Measurements from ENCODE around the gene GK2. TPM values are rescaled to one million over a fixed set of nuclear protein-coding genes. Genes with fewer than 3 reads are reported as not detected.

GK2 gene
- total RNA-seq, 2 donors from 2014 or later: not detected

GRCh38 chr4:79396794-79397193 is 11.2 kb downstream of the GK2 start:
- Histone ChIP-seq H3K9me3 (no peaks in the 10 kb centered on the region), H3K27ac (no peak overlapping the region), H3K4me1 (no peaks in the 10 kb centered on the region), H3K4me3 (no peak overlapping the region), H3K36me3 (replicated peaks in 1 of 2; ENCODE audit: insufficient read depth in 1 of 2, low read depth in 2 of 2) (no peaks in the 10 kb centered on the region), H3K27me3 (no peaks in the 10 kb centered on the region)
- ATAC-seq: no peak
- intact Hi-C loops (cut with DNase I): no loop called here
- TF ChIP-seq CTCF (IDR thresholded peaks at IDR 0.05): no peak
- TF ChIP-seq POLR2A (IDR thresholded peaks at IDR 0.05): no peak
- DNase-seq: no peak

- H3K9me3 ChIP-seq: no peaks in the 10 kb centered on the region
- intact Hi-C loops (cut with DNase I): no loop called here
- DNase-seq (no peak), ATAC-seq (no peak)
- TF ChIP-seq POLR2A (IDR thresholded peaks at IDR 0.05): no peak
- no peak for TF ChIP-seq CTCF (IDR thresholded peaks at IDR 0.05)
- H3K27ac ChIP-seq: no peak overlapping the region
- 72 to 77% methylated on average over 2 of the region's 2 CpGs for WGBS, 2 donors
- no peak overlapping the region for H3K4me3 ChIP-seq
- no peaks in the 10 kb centered on the region for H3K27me3 ChIP-seq
- H3K4me1 ChIP-seq: no peaks in the 10 kb centered on the region
- H3K36me3 ChIP-seq (replicated peaks in 1 of 2; ENCODE audit: insufficient read depth in 1 of 2, low read depth in 2 of 2): no peaks in the 10 kb centered on the region
These were observed 12.2 kb downstream of the GK2 start for GRCh38 chr4:79395841-79396240.

GRCh38 chr4:79390890-79391289 is 17.1 kb downstream of the GK2 start:
- Histone ChIP-seq H3K9me3 (no peaks in the 10 kb centered on the region), H3K27me3 (no peaks in the 10 kb centered on the region), H3K4me1 (no peaks in the 10 kb centered on the region), H3K36me3 (replicated peaks in 1 of 2; ENCODE audit: insufficient read depth in 1 of 2, low read depth in 2 of 2) (no peaks in the 10 kb centered on the region), H3K27ac (no peak overlapping the region), H3K4me3 (no peak overlapping the region)
- no peak for TF ChIP-seq CTCF (IDR thresholded peaks at IDR 0.05)
- no peak for TF ChIP-seq POLR2A (IDR thresholded peaks at IDR 0.05)
- ATAC-seq: no peak
- DNase-seq: no peak
- intact Hi-C loops (cut with DNase I): no loop called here
- 63 to 64% methylated on average over 3 of the region's 3 CpGs for WGBS, 2 donors

GRCh38 chr4:79385641-79386040 is 22.4 kb downstream of the GK2 start:
- 50 to 63% methylated on average over 4 of the region's 4 CpGs for WGBS, 2 donors

More at GRCh38 chr4:79385641-79386040, 22.4 kb downstream of the GK2 start:
- Histone ChIP-seq H3K4me3 (no peak overlapping the region), H3K36me3 (replicated peaks in 1 of 2; ENCODE audit: insufficient read depth in 1 of 2, low read depth in 2 of 2) (no peaks in the 10 kb centered on the region), H3K9me3 (no peaks in the 10 kb centered on the region), H3K27me3 (no peaks in the 10 kb centered on the region), H3K4me1 (no peaks in the 10 kb centered on the region), H3K27ac (no peak overlapping the region)
- DNase-seq (no peak), ATAC-seq (no peak)
- TF ChIP-seq CTCF (IDR thresholded peaks at IDR 0.05) (no peak), POLR2A (IDR thresholded peaks at IDR 0.05) (no peak)
- intact Hi-C loops (cut with DNase I): no loop called here

All from body of pancreas (tissue), 4 donors.